Fibroblast of lung (primary cell): ENCODE measurements around the gene KCTD10. TPM values are rescaled to one million over a fixed set of nuclear protein-coding genes. Genes with fewer than 3 reads are reported as not detected.

Experiments
- DNase-seq, 2 donors: peaks; one replicate each; pipeline versions ENCODE4 v3.0.0 to v3.0.0-alpha.2; 2010; ENCODE audit warnings: low read depth in 2 of 2
- H2AFZ ChIP-seq: 2 replicates; pipeline ENCODE4 v1.5.1; 2012; ENCODE audit warnings: low read length, control low read depth, inconsistent platforms
- H3K27ac ChIP-seq: 2 replicates; pipeline ENCODE4 v1.5.1; 2011; ENCODE audit warnings: low read length, control low read depth; ENCODE audit not compliant: insufficient read depth
- H3K27me3 ChIP-seq: 2 replicates; pipeline ENCODE4 v1.5.1; 2011; ENCODE audit warnings: mild to moderate bottlenecking, low read length; ENCODE audit not compliant: control insufficient read depth, insufficient read depth
- H3K36me3 ChIP-seq: 2 replicates; pipeline ENCODE4 v1.5.1; 2011; ENCODE audit warnings: low read length; ENCODE audit not compliant: control insufficient read depth, insufficient read depth
- H3K4me1 ChIP-seq: 2 replicates; pipeline ENCODE4 v1.5.1; 2011; ENCODE audit warnings: low read length; ENCODE audit not compliant: control insufficient read depth, insufficient read depth; ENCODE audit errors: extremely low read depth
- H3K4me2 ChIP-seq: 2 replicates; pipeline ENCODE4 v1.5.1; 2011; ENCODE audit warnings: low read length, control low read depth; ENCODE audit not compliant: insufficient read depth; ENCODE audit errors: extremely low read depth
- H3K4me3 ChIP-seq, 4 experiments: fragments of 200-600 bp in 1 of 4; sonication (generic) in 1 of 4; replicated peaks in 1 of 4; 2 replicates each; pipeline ENCODE4 v1.5.1; 2011 to 2016; ENCODE audit warnings: low read length in 4 of 4, low read depth in 3 of 4, mild to moderate bottlenecking in 3 of 4, control low read depth in 2 of 4, inconsistent platforms in 1 of 4, mixed read lengths in 1 of 4; ENCODE audit not compliant: insufficient read depth in 1 of 4; ENCODE audit errors: control extremely low read depth in 1 of 4
- H3K79me2 ChIP-seq: 2 replicates; pipeline ENCODE4 v1.5.1; 2012; ENCODE audit warnings: mild to moderate bottlenecking, low read length, inconsistent platforms; ENCODE audit not compliant: control insufficient read depth, insufficient read depth
- H3K9ac ChIP-seq: 2 replicates; pipeline ENCODE4 v1.5.1; 2011; ENCODE audit warnings: mild to moderate bottlenecking, low read length, control low read depth; ENCODE audit not compliant: insufficient read depth
- H3K9me3 ChIP-seq: 2 replicates; pipeline ENCODE4 v1.5.1; 2012; ENCODE audit warnings: low read depth, low read length; ENCODE audit not compliant: control insufficient read depth, insufficient read depth
- H4K20me1 ChIP-seq: 2 replicates; pipeline ENCODE4 v1.5.1; 2011; ENCODE audit warnings: low read length; ENCODE audit not compliant: control insufficient read depth, insufficient read depth; ENCODE audit errors: extremely low read depth
- CTCF ChIP-seq, 2 donors: IDR thresholded peaks in 1 of 2; conservative IDR thresholded peaks in 1 of 2; 1 replicate in 1 of 2; 2 replicates in 1 of 2; pipeline ENCODE4 v1.5.1; 2011 to 2012; ENCODE audit warnings: low read length in 2 of 2, control low read depth in 1 of 2, inconsistent platforms in 1 of 2, low read depth in 1 of 2, mild to moderate bottlenecking in 1 of 2
- EZH2 ChIP-seq: IDR thresholded peaks from 2 replicates; pipeline ENCODE4 v1.5.1; 2012; ENCODE audit warnings: low read length, control low read depth, mild to moderate bottlenecking; ENCODE audit errors: missing control alignments
- polyA plus RNA-seq, 2 donors: library from polyadenylated mRNA; depleted of rRNA in 1 of 2; stranded (reverse) in 1 of 2; unstranded in 1 of 2; fragments of >200 nt; gene quantifications; 2 replicates each; pipeline ENCODE4 v1.2.1, GENCODE V29; 2011 to 2012; ENCODE audit warnings: missing spikeins in 1 of 2
- total RNA-seq: library from RNA; depleted of rRNA; stranded (reverse); fragments of >200 nt; gene quantifications from 2 replicates; pipeline ENCODE4 v1.2.1, GENCODE V29; 2014

KCTD10 gene
- total and polyA plus RNA-seq, 2 donors (not counting 1 experiment from before 2014, with no cell fraction given) = 106 to 190 TPM

- Histone ChIP-seq H4K20me1 (no peaks in the 10 kb centered on the region), H3K9me3 (no peaks in the 10 kb centered on the region), H3K27me3 (no peaks in the 10 kb centered on the region), H3K79me2 (peaks cover 41% of the 10 kb centered on the region), H3K4me2 (no peak overlapping the region), H3K4me1 (peaks cover 4% of the 10 kb centered on the region), H3K36me3 (peaks cover 7% of the 10 kb centered on the region), H3K27ac (no peak overlapping the region), H3K4me3 (no peak overlapping the region), H3K9ac (no peak overlapping the region), H2AFZ (no peak overlapping the region)
- TF ChIP-seq CTCF (conservative IDR thresholded peaks at IDR 0.05 in 1 of 2, IDR thresholded peaks at IDR 0.05 in 1 of 2; ENCODE audit: low read depth in 1 of 2, low read length in 2 of 2) = no peak
- no peak for TF ChIP-seq EZH2
- no peak for DNase-seq
Observed at GRCh38 chr12:109480356-109480755, 3.3 kb upstream of the KCTD10 start.

- Histone ChIP-seq H3K79me2 (peaks cover 47% of the 10 kb centered on the region), H3K4me1 (peaks cover 5% of the 10 kb centered on the region), H3K9me3 (no peaks in the 10 kb centered on the region), H3K36me3 (peaks cover 2% of the 10 kb centered on the region), H2AFZ (no peak overlapping the region), H3K27ac (no peak overlapping the region), H3K4me3 (no peak overlapping the region), H4K20me1 (no peaks in the 10 kb centered on the region), H3K27me3 (no peaks in the 10 kb centered on the region), H3K9ac (no peak overlapping the region), H3K4me2 (no peak overlapping the region)
- DNase-seq = no peak
- TF ChIP-seq CTCF (conservative IDR thresholded peaks at IDR 0.05 in 1 of 2, IDR thresholded peaks at IDR 0.05 in 1 of 2; ENCODE audit: low read depth in 1 of 2, low read length in 2 of 2) (no peak), EZH2 (no peak)
Observed at GRCh38 chr12:109479761-109480160, 2.7 kb upstream of the KCTD10 start.

- peak overlapping the region; percentile 99 for H3K9ac ChIP-seq
- H3K9me3 ChIP-seq = no peaks in the 10 kb centered on the region
- no peaks in the 10 kb centered on the region for H4K20me1 ChIP-seq
- H3K4me2 ChIP-seq = peak overlapping the region; percentile 75
- DNase-seq = no peak
- peaks cover 2% of the 10 kb centered on the region for H3K36me3 ChIP-seq
- peaks cover 11% of the 10 kb centered on the region for H3K4me1 ChIP-seq
- H3K4me3 ChIP-seq = peak overlapping the region; percentile 80 to 90 (median 84)
- peaks cover 65% of the 10 kb centered on the region for H3K79me2 ChIP-seq
- peak overlapping the region; percentile 100 for H3K27ac ChIP-seq
- TF ChIP-seq EZH2 (no peak), CTCF (conservative IDR thresholded peaks at IDR 0.05 in 1 of 2, IDR thresholded peaks at IDR 0.05 in 1 of 2; ENCODE audit: low read depth in 1 of 2, low read length in 2 of 2) (no peak)
- H2AFZ ChIP-seq = peak overlapping the region; percentile 96
- no peaks in the 10 kb centered on the region for H3K27me3 ChIP-seq
Observed at GRCh38 chr12:109477963-109478315, 839 bp upstream of the KCTD10 start.
